ENCODE measurements around the gene IL3. TPM values are rescaled to one million over a fixed set of nuclear protein-coding genes. Genes with fewer than 3 reads are reported as not detected.
A peak's percentile ranks its signal among the peaks of the same experiment; 100 is the strongest.

IL3 gene
- total and polyA plus RNA-seq, 2 experiments from 2014 or later: 0.37 TPM; not detected in 1

- no peaks in the 10 kb centered on the region for H3K4me1 ChIP-seq (ENCODE audit: insufficient read depth)
- H3K9me2 ChIP-seq (replicated peaks; ENCODE audit: insufficient read depth): no peaks in the 10 kb centered on the region
- H3K79me2 ChIP-seq: no peaks in the 10 kb centered on the region
- H3K4me3 ChIP-seq: no peak overlapping the region
- 47% methylated on average over 4 of the region's 4 CpGs for WGBS (ENCODE audit: low lambda C conversion rate, missing lambda C conversion rate)
- H3K27me3 ChIP-seq: no peaks in the 10 kb centered on the region
- H3K9me3 ChIP-seq (ENCODE audit: low read depth): no peaks in the 10 kb centered on the region
- DNase-seq (ENCODE audit: low spot score): peak; percentile 76
- no peaks in the 10 kb centered on the region for H3K36me3 ChIP-seq (replicated peaks; ENCODE audit: insufficient read depth, low read depth)
- no peak overlapping the region for H2AFZ ChIP-seq
- peak; percentile 63 for TF ChIP-seq CTCF (IDR thresholded peaks at IDR 0.05; ENCODE audit: poor library complexity)
- TF ChIP-seq EZH2phosphoT487 (IDR thresholded peaks at IDR 0.05; ENCODE audit: low read depth, severe bottlenecking, unreplicated experiment): no peak
- H3K4me2 ChIP-seq: no peak overlapping the region
- H3K27ac ChIP-seq: no peak overlapping the region
- H4K20me1 ChIP-seq (ENCODE audit: insufficient read depth, poor library complexity, severe bottlenecking): no peaks in the 10 kb centered on the region
Measured at GRCh38 chr5:132065351-132065937, 5.0 kb downstream of the IL3 start.

- Histone ChIP-seq H2AFZ (no peak overlapping the region), H4K20me1 (ENCODE audit: insufficient read depth, poor library complexity, severe bottlenecking) (no peaks in the 10 kb centered on the region), H3K9me3 (ENCODE audit: low read depth) (no peaks in the 10 kb centered on the region), H3K4me1 (ENCODE audit: insufficient read depth) (no peaks in the 10 kb centered on the region), H3K27me3 (no peaks in the 10 kb centered on the region), H3K9me2 (replicated peaks; ENCODE audit: insufficient read depth) (no peaks in the 10 kb centered on the region), H3K79me2 (no peaks in the 10 kb centered on the region), H3K4me2 (no peak overlapping the region), H3K36me3 (replicated peaks; ENCODE audit: insufficient read depth, low read depth) (no peaks in the 10 kb centered on the region), H3K4me3 (no peak overlapping the region), H3K27ac (no peak overlapping the region)
- TF ChIP-seq EZH2 (IDR thresholded peaks at IDR 0.05; ENCODE audit: borderline replicate concordance): no peak
- no peak for TF ChIP-seq CTCF (IDR thresholded peaks at IDR 0.05; ENCODE audit: poor library complexity)
- no peak for TF ChIP-seq EZH2phosphoT487 (IDR thresholded peaks at IDR 0.05; ENCODE audit: low read depth, severe bottlenecking, unreplicated experiment)
- 94% methylated on average over 13 of the region's 13 CpGs for WGBS (ENCODE audit: low lambda C conversion rate, missing lambda C conversion rate)
- DNase-seq (ENCODE audit: low spot score): no peak
Measured at GRCh38 chr5:132065951-132066701, 5.7 kb downstream of the IL3 start.

- Histone ChIP-seq H4K20me1 (ENCODE audit: insufficient read depth, poor library complexity, severe bottlenecking) (no peaks in the 10 kb centered on the region), H3K27ac (no peak overlapping the region), H3K4me3 (no peak overlapping the region), H3K4me2 (no peak overlapping the region), H3K4me1 (ENCODE audit: insufficient read depth) (no peaks in the 10 kb centered on the region), H3K9me3 (ENCODE audit: low read depth) (no peaks in the 10 kb centered on the region), H2AFZ (no peak overlapping the region), H3K27me3 (no peaks in the 10 kb centered on the region), H3K9me2 (replicated peaks; ENCODE audit: insufficient read depth) (no peaks in the 10 kb centered on the region), H3K36me3 (replicated peaks; ENCODE audit: insufficient read depth, low read depth) (no peaks in the 10 kb centered on the region), H3K79me2 (no peaks in the 10 kb centered on the region)
- no peak for DNase-seq (ENCODE audit: low spot score)
- 92% methylated on average over 4 of the region's 4 CpGs for WGBS (ENCODE audit: low lambda C conversion rate, missing lambda C conversion rate)
- TF ChIP-seq EZH2phosphoT487 (IDR thresholded peaks at IDR 0.05; ENCODE audit: low read depth, severe bottlenecking, unreplicated experiment) (no peak), CTCF (IDR thresholded peaks at IDR 0.05; ENCODE audit: poor library complexity) (no peak), EZH2 (IDR thresholded peaks at IDR 0.05; ENCODE audit: borderline replicate concordance) (no peak)
Measured at GRCh38 chr5:132066871-132067270, 6.4 kb downstream of the IL3 start.

Data from hepatocyte (in vitro differentiated cells).